Measurements from ENCODE around the gene PLEKHM1. TPM values are rescaled to one million over a fixed set of nuclear protein-coding genes. Genes with fewer than 3 reads are reported as not detected.
A peak's percentile ranks its signal among the peaks of the same experiment; 100 is the strongest.
"Not testable (repeated sequence)": the region's sequence is repeated elsewhere in the genome, so short reads cannot be mapped to it uniquely, and the experiment has no call there.

PLEKHM1 gene
- polyA plus RNA-seq (ENCODE audit: low read depth in 6 of 6): 10 to 100 TPM in 5 of 6 donors, 1 to 10 TPM in 1; 6.3 to 19.6 (median 16.2) TPM

DNA sequence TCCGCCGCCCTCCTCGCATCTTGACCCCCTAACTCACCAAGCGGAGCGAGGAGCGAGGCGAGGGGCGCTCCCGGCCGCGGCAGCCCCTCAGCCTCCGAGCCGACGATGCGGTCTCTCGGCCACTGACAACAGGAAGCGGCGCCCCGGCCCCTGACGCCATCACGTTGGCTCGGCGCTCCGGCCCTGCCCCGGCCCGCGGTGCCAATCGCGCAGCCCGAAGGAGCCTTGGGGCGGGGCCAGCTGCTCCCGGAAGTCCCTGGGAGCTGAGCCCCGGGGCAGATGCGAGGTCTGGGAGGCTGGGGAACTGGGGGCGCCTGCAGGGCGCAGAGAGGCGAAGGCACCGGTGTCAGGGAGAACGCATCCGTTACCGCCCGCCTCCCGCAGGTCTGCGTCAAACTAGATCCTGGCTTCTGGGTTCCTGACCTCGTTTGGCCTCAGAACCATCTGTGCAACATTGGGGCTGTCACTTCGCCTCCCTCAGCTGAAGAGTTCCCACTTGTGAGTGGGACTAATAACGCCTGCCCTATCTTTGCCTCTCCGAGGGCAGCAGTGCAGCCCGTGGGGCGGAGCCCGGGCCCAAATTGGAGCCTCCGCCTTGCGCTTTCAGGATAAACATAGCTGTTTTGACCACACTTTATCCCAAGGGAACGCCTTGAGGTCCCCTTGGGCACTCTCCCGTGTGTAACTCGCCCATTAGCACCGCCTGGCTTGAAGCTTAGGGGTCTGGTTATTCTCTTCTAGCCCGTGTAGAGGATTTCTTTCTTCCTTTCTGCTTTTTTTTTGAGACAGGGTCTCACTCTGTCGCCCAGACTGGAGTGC is at the start of gene PLEKHM1:
Gene PLEKHM1 (minus strand): TSS at position 107 of the 819 bp plus-strand sequence. CDS start 8,237 bp downstream, outside the sequence.
- H3K9me3 Mint-ChIP-seq, H3K36me3 Mint-ChIP-seq, H3K27me3 Mint-ChIP-seq: not testable (repeated sequence)
- Mint-ChIP-seq H3K27ac (peak within 1 kb of the TSS; percentile 93 to 98 (median 95)), H3K4me3 (peak within 1 kb of the TSS; percentile 83 to 95 (median 92)), H3K4me1 (peaks cover 18 to 35% (median 34%) of the 10 kb centered on the region in 3 donors)
- ATAC-seq (ENCODE audit: low read depth in 2 of 2) (peak; percentile 94), DNase-seq (peak; percentile 89)

- H3K4me3 Mint-ChIP-seq; H3K36me3 Mint-ChIP-seq; DNase-seq; H3K27me3 Mint-ChIP-seq; H3K9me3 Mint-ChIP-seq; H3K4me1 Mint-ChIP-seq; ATAC-seq (ENCODE audit: low read depth in 2 of 2): not testable (repeated sequence)
- peak overlapping the region in 1 of 6 donors; percentile 56 for H3K27ac Mint-ChIP-seq
Observed at GRCh38 chr17:45538168-45538567, 47.6 kb upstream of the PLEKHM1 start.

- H3K27ac Mint-ChIP-seq; H3K9me3 Mint-ChIP-seq; H3K4me3 Mint-ChIP-seq; ATAC-seq (ENCODE audit: low read depth in 2 of 2); H3K4me1 Mint-ChIP-seq; DNase-seq; H3K36me3 Mint-ChIP-seq; H3K27me3 Mint-ChIP-seq: not testable (repeated sequence)
Observed at GRCh38 chr17:45506072-45506471, 15.6 kb upstream of the PLEKHM1 start.

- H3K27ac Mint-ChIP-seq: peak overlapping the region in 2 of 6 donors; percentile 37 to 53
- not testable (repeated sequence) for ATAC-seq (ENCODE audit: low read depth in 2 of 2); DNase-seq; H3K36me3 Mint-ChIP-seq; H3K9me3 Mint-ChIP-seq; H3K4me3 Mint-ChIP-seq; H3K4me1 Mint-ChIP-seq; H3K27me3 Mint-ChIP-seq
Observed at GRCh38 chr17:45505183-45505582, 14.7 kb upstream of the PLEKHM1 start.

DNA sequence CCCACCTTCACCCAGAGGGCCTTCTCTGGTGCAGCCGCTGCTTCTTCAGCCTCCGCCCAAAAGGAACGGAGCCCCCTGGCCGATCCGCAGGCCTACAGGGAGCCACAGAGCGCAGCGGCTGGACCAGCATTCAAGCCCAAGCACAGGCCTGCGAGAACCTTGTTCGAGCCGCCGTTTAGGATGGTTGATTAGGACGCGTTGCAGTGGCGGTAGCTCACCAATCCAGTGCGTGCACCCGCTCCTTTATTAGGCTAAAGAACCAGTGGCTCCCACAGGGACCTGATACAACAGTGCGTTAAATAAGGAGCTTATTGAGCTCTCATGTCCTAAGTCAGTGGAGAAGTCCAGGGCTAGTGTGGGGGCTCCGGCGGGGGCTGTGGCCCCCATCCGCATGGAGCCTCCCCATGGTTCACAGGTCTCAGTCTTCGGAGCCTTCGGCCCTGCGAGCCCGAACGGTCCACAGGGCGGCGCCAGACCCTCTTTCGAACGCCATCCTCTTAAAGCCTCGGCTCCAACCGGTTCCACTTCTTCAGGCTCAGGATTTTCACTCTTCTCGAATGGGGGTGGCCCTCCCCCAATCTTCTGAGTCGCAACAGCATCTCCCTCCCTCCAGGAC is 10.7 kb upstream of the PLEKHM1 start:
- ATAC-seq (ENCODE audit: low read depth in 2 of 2): peak; percentile 62 to 84
- DNase-seq, H3K4me1 Mint-ChIP-seq, H3K27ac Mint-ChIP-seq, H3K4me3 Mint-ChIP-seq, H3K27me3 Mint-ChIP-seq, H3K36me3 Mint-ChIP-seq, H3K9me3 Mint-ChIP-seq: not testable (repeated sequence)

DNA sequence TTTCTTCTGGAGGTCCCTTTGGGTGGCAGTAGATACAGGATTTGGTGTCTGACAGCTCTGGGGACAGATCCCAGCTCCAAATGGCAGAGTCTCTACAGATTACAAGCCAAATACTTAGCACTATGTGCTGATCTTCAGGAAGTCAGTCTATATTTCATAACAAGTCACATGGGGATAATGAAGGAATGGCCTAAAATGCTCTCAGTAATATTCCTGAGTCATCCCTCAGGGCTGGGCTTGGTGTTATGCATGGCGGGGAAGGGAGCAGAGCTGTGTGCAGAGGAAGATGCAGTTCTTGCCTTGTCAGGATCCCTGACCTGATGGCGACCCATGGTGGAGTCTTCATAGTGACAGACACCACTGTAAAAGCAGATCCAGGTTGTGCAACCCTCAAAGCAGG is 10.0 kb upstream of the PLEKHM1 start:
- H3K27ac Mint-ChIP-seq; H3K4me3 Mint-ChIP-seq; DNase-seq; H3K4me1 Mint-ChIP-seq; H3K36me3 Mint-ChIP-seq; H3K27me3 Mint-ChIP-seq; ATAC-seq (ENCODE audit: low read depth in 2 of 2); H3K9me3 Mint-ChIP-seq: not testable (repeated sequence)

- not testable (repeated sequence) for DNase-seq; H3K27ac Mint-ChIP-seq; H3K4me3 Mint-ChIP-seq; H3K4me1 Mint-ChIP-seq; ATAC-seq (ENCODE audit: low read depth in 2 of 2); H3K36me3 Mint-ChIP-seq; H3K9me3 Mint-ChIP-seq; H3K27me3 Mint-ChIP-seq
Observed at GRCh38 chr17:45499208-45499607, 8.7 kb upstream of the PLEKHM1 start.

- not testable (repeated sequence) for H3K27me3 Mint-ChIP-seq; H3K27ac Mint-ChIP-seq; ATAC-seq (ENCODE audit: low read depth in 2 of 2); DNase-seq; H3K9me3 Mint-ChIP-seq; H3K4me3 Mint-ChIP-seq; H3K4me1 Mint-ChIP-seq; H3K36me3 Mint-ChIP-seq
Observed at GRCh38 chr17:45498377-45498776, 7.9 kb upstream of the PLEKHM1 start.

DNA sequence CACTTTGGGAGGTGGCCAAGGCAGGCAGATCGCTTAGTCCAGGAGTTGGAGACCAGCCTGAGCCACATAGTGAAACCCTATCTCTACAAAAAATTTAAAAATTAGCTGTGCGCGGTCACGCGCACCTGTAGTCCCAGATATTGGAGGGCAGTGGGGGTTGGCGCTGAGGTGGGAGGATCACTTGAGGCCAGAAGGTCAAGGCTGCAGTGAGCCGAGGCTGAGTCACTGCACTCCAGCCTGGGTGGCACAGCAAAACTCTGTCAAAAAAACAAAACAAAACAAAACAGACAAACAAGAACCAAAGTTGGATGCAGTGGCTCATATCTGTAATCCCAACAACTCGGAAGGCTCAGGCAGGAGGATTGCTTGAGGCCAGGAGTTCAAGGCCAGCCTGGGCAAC is 6.9 kb upstream of the PLEKHM1 start:
- not testable (repeated sequence) for H3K4me1 Mint-ChIP-seq; ATAC-seq (ENCODE audit: low read depth in 2 of 2)

GRCh38 chr17:45496507-45496906 is 6.0 kb upstream of the PLEKHM1 start:
- ATAC-seq (ENCODE audit: low read depth in 2 of 2); H3K27ac Mint-ChIP-seq; H3K4me1 Mint-ChIP-seq; DNase-seq; H3K4me3 Mint-ChIP-seq; H3K9me3 Mint-ChIP-seq; H3K27me3 Mint-ChIP-seq; H3K36me3 Mint-ChIP-seq: not testable (repeated sequence)

More for the DNA sequence above, 6.9 kb upstream of the PLEKHM1 start:
- H3K4me3 Mint-ChIP-seq, DNase-seq, H3K27me3 Mint-ChIP-seq, H3K27ac Mint-ChIP-seq, H3K9me3 Mint-ChIP-seq, H3K36me3 Mint-ChIP-seq: not testable (repeated sequence)

GRCh38 chr17:45494556-45494955 is 4.0 kb upstream of the PLEKHM1 start:
- H3K36me3 Mint-ChIP-seq; H3K9me3 Mint-ChIP-seq; H3K27me3 Mint-ChIP-seq; DNase-seq; H3K4me3 Mint-ChIP-seq; ATAC-seq (ENCODE audit: low read depth in 2 of 2): not testable (repeated sequence)
- H3K4me1 Mint-ChIP-seq: peaks cover 7 to 12% (median 12%) of the 10 kb centered on the region in 3 donors
- peak overlapping the region in 1 of 6 donors; percentile 57 for H3K27ac Mint-ChIP-seq

DNA sequence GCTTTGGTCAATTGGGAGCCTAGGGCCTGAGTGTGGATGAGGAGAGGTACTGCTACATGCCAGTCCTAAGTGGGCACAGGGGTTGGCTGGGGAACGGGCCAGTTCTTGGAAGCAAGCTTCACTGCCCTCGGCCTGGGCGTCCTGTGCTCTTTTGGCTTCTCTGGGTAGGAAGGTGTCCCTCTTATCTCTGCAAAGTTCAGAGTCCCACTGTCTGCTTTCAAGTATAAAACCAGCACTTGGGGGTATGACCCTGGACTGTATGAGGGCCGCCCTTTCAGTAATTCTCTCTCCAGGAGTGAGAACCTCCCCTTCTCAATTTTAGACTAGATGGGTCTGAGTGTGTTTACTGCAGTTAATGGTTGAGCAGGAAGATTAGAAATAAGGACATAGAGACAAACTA is 1.6 kb upstream of the PLEKHM1 start:
- H3K36me3 Mint-ChIP-seq: not testable (repeated sequence)

DNA sequence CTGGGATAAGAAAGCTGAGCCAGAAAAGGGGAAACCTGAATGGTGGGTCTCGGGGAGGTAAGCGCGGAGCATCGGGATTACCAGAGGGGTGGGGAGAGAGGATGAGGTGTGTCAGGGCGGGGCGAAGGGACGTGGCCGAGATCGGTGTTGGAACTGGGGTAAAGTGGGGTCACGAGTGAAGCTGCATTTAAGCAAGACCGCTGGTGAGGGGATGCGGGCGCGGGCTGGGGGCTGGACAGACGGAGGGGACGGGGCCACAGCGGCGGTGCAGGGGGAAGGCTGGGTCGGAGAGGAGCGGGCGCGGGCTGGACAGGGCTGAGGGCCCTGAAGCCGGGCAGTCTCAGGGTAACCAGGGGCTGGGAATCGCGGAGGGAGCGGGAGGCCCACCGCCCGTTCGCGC is 323 bp downstream of the PLEKHM1 start:
- H3K27ac Mint-ChIP-seq: peak overlapping the region; percentile 91 to 98 (median 94)
- not testable (repeated sequence) for H3K36me3 Mint-ChIP-seq, DNase-seq

More for the DNA sequence above, 1.6 kb upstream of the PLEKHM1 start:
- H3K4me1 Mint-ChIP-seq: peaks cover 18 to 34% (median 33%) of the 10 kb centered on the region in 3 donors
- not testable (repeated sequence) for DNase-seq; ATAC-seq (ENCODE audit: low read depth in 2 of 2); H3K27ac Mint-ChIP-seq; H3K9me3 Mint-ChIP-seq; H3K27me3 Mint-ChIP-seq
- peak overlapping the region in 2 of 8 donors; percentile 63 to 74 for H3K4me3 Mint-ChIP-seq

DNA sequence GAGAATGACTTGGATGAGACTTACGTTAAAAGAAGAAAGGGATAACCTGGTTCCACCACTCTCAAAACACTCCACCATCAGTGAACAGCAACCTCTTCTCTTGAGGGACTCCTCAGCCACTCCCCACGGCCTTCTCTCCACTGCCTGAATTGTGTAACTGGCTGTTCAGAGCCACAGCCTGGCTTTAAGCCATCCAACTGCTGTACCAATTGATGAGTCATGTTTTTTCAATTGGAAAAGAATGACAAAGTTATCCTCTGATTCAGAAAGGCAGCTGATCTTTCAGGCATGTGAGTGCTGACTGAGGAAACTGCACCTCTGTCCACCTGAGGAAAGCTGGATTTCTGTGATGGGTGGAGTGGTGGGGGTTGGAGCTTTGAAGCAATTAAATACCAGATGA is 2.8 kb downstream of the PLEKHM1 start:
- peaks cover 27 to 49% (median 44%) of the 10 kb centered on the region in 3 donors for H3K4me1 Mint-ChIP-seq
- not testable (repeated sequence) for DNase-seq; ATAC-seq (ENCODE audit: low read depth in 2 of 2)

More for the DNA sequence above, 323 bp downstream of the PLEKHM1 start:
- Mint-ChIP-seq H3K4me1 (peaks cover 18 to 35% (median 34%) of the 10 kb centered on the region in 3 donors), H3K4me3 (peak overlapping the region; percentile 83 to 95 (median 92))
- H3K9me3 Mint-ChIP-seq, H3K27me3 Mint-ChIP-seq: not testable (repeated sequence)
- peak; percentile 6 to 11 for ATAC-seq (ENCODE audit: low read depth in 2 of 2)

More for the DNA sequence above, 2.8 kb downstream of the PLEKHM1 start:
- not testable (repeated sequence) for H3K36me3 Mint-ChIP-seq, H3K9me3 Mint-ChIP-seq, H3K27me3 Mint-ChIP-seq
- Mint-ChIP-seq H3K27ac (peak overlapping the region in 5 of 6 donors; percentile 10 to 96 (median 78)), H3K4me3 (peak overlapping the region in 3 of 8 donors; percentile 11 to 84 (median 56))
